ENCODE data around the gene TARS3. TPM values are rescaled to one million over a fixed set of nuclear protein-coding genes. Genes with fewer than 3 reads are reported as not detected.

The TARS3 gene
- total and polyA plus RNA-seq, 2 donors from 2014 or later: 7.8 to 13.8 TPM

- Histone ChIP-seq H3K9ac (ENCODE audit: low read length in 3 of 3) (no peak overlapping the region), H3K9me3 (ENCODE audit: control insufficient read depth in 2 of 3, insufficient read depth in 1 of 3, low read length in 3 of 3) (no peaks in the 10 kb centered on the region), H3K4me1 (ENCODE audit: control insufficient read depth in 2 of 3, insufficient read depth in 2 of 3, low read depth in 1 of 3, low read length in 3 of 3) (no peaks in the 10 kb centered on the region), H3K36me3 (ENCODE audit: control insufficient read depth in 2 of 3, insufficient read depth in 3 of 3, low read length in 3 of 3) (peaks cover 9 to 30% (median 21%) of the 10 kb centered on the region in 3 donors), H3K27ac (ENCODE audit: low read depth in 2 of 2, low read length in 2 of 2) (no peak overlapping the region), H3K27me3 (ENCODE audit: control insufficient read depth, insufficient read depth, low read length) (no peaks in the 10 kb centered on the region), H3K4me3 (ENCODE audit: low read length in 3 of 3) (no peak overlapping the region)
- DNase-seq: peak in 1 of 5 donors; percentile 16
- intact Hi-C loops (cut with DNase I): no loop called here
- TF ChIP-seq, protein P1, sequence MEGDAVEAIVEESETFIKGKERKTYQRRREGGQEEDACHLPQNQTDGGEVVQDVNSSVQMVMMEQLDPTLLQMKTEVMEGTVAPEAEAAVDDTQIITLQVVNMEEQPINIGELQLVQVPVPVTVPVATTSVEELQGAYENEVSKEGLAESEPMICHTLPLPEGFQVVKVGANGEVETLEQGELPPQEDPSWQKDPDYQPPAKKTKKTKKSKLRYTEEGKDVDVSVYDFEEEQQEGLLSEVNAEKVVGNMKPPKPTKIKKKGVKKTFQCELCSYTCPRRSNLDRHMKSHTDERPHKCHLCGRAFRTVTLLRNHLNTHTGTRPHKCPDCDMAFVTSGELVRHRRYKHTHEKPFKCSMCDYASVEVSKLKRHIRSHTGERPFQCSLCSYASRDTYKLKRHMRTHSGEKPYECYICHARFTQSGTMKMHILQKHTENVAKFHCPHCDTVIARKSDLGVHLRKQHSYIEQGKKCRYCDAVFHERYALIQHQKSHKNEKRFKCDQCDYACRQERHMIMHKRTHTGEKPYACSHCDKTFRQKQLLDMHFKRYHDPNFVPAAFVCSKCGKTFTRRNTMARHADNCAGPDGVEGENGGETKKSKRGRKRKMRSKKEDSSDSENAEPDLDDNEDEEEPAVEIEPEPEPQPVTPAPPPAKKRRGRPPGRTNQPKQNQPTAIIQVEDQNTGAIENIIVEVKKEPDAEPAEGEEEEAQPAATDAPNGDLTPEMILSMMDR (IDR thresholded peaks at IDR 0.05; ENCODE audit: borderline replicate concordance, extremely low read depth, insufficient read depth): no peak
- no peak for FAIRE-seq
Observed at GRCh38 chr15:101696829-101697228, 27.4 kb downstream of the TARS3 start.

GRCh38 chr15:101694261-101694660, 30.0 kb downstream of the TARS3 start:
- TF ChIP-seq, protein P1 (IDR thresholded peaks at IDR 0.05; ENCODE audit: borderline replicate concordance, extremely low read depth, insufficient read depth): no peak
- Histone ChIP-seq H3K27me3 (ENCODE audit: control insufficient read depth, insufficient read depth, low read length) (no peaks in the 10 kb centered on the region), H3K9ac (ENCODE audit: low read length in 3 of 3) (no peak overlapping the region), H3K27ac (ENCODE audit: low read depth in 2 of 2, low read length in 2 of 2) (no peak overlapping the region), H3K9me3 (ENCODE audit: control insufficient read depth in 2 of 3, insufficient read depth in 1 of 3, low read length in 3 of 3) (no peaks in the 10 kb centered on the region), H3K4me1 (ENCODE audit: control insufficient read depth in 2 of 3, insufficient read depth in 2 of 3, low read depth in 1 of 3, low read length in 3 of 3) (no peaks in the 10 kb centered on the region), H3K36me3 (ENCODE audit: control insufficient read depth in 2 of 3, insufficient read depth in 3 of 3, low read length in 3 of 3) (peaks cover under 1 to 22% (median under 1%) of the 10 kb centered on the region in 3 donors), H3K4me3 (ENCODE audit: low read length in 3 of 3) (no peak overlapping the region)
- FAIRE-seq (no peak), DNase-seq (no peak)
- intact Hi-C loops (cut with DNase I): no loop called here

GRCh38 chr15:101692801-101693598, 31.3 kb downstream of the TARS3 start:
- intact Hi-C loops (cut with DNase I): no loop called here
- FAIRE-seq: no peak

More at GRCh38 chr15:101692801-101693598, 31.3 kb downstream of the TARS3 start:
- Histone ChIP-seq H3K27ac (ENCODE audit: low read depth in 2 of 2, low read length in 2 of 2) (no peak overlapping the region), H3K9ac (ENCODE audit: low read length in 3 of 3) (no peak overlapping the region), H3K4me3 (ENCODE audit: low read length in 3 of 3) (no peak overlapping the region), H3K27me3 (ENCODE audit: control insufficient read depth, insufficient read depth, low read length) (no peaks in the 10 kb centered on the region), H3K36me3 (ENCODE audit: control insufficient read depth in 2 of 3, insufficient read depth in 3 of 3, low read length in 3 of 3) (peaks cover 0 to 16% (median 0%) of the 10 kb centered on the region in 3 donors), H3K9me3 (ENCODE audit: control insufficient read depth in 2 of 3, insufficient read depth in 1 of 3, low read length in 3 of 3) (no peaks in the 10 kb centered on the region), H3K4me1 (ENCODE audit: control insufficient read depth in 2 of 3, insufficient read depth in 2 of 3, low read depth in 1 of 3, low read length in 3 of 3) (no peaks in the 10 kb centered on the region)
- no peak for DNase-seq
- TF ChIP-seq, protein P1 (IDR thresholded peaks at IDR 0.05; ENCODE audit: borderline replicate concordance, extremely low read depth, insufficient read depth): no peak
